IPS DF 6.9 (cell line): ENCODE measurements around the gene CD300C.

ENCODE experiments used
- DNase-seq: peaks from one replicate; pipeline ENCODE4 v3.0.0-alpha.2; 2013; ENCODE audit warnings: low read depth, low spot score
- H3K27ac ChIP-seq: one replicate; pipeline ENCODE4 v1.5.1; 2013; ENCODE audit warnings: low read length, control low read depth
- H3K27me3 ChIP-seq: 2 replicates; pipeline ENCODE4 v1.6.1; 2013; ENCODE audit warnings: mild to moderate bottlenecking, low read length; ENCODE audit not compliant: control insufficient read depth, insufficient read depth
- H3K36me3 ChIP-seq: 2 replicates; pipeline ENCODE4 v1.6.1; 2013; ENCODE audit warnings: low read length; ENCODE audit not compliant: control insufficient read depth, insufficient read depth
- H3K4me1 ChIP-seq: 2 replicates; pipeline ENCODE4 v1.6.1; 2013; ENCODE audit warnings: low read length; ENCODE audit not compliant: control insufficient read depth, insufficient read depth
- H3K4me3 ChIP-seq: 2 replicates; pipeline ENCODE4 v1.5.1; 2013; ENCODE audit warnings: mild to moderate bottlenecking, low read length
- H3K9me3 ChIP-seq: 2 replicates; pipeline ENCODE4 v1.6.1; 2013; ENCODE audit warnings: low read length, inconsistent platforms; ENCODE audit not compliant: control insufficient read depth, insufficient read depth
- WGBS: extraction: QIAGEN DNeasy Blood & Tissue Kit; methylation state at CpG from one replicate; pipeline ENCODE4 v1.1.7; 2013; ENCODE audit warnings: mixed read lengths, missing lambda C conversion rate; ENCODE audit not compliant: insufficient read length, insufficient coverage; 5-methylcytosine and 5-hydroxymethylcytosine counted together

The CD300C gene

DNA sequence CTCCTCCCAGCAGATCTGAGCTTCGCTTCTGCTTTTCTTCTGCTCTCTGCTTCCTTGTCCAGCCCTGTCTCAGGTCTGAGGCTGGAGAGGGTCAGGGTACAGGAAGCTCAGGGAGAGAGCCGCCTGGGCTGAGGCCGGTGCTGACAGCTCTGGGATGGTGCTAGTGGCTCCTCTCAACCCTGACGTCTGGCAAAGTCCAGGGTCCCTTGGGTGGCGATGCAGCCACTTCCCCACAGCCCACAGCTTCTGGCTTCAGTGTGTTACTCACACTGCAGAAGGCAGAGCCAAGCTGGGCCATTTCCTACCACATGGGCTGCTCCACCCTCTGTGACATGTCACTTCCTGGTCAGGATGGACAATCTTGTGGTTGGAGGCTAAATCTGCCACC is at the start of gene CD300C:
Gene CD300C, minus strand, starts transcription at position 273 of the 388 bp plus-strand sequence. CDS start 333 bp downstream, outside the sequence.
- H3K4me3 ChIP-seq: no peak within 1 kb of the TSS
- H3K27me3 ChIP-seq: no peaks in the 10 kb centered on the region
- no peaks in the 10 kb centered on the region for H3K9me3 ChIP-seq
- H3K36me3 ChIP-seq: no peaks in the 10 kb centered on the region
- no CpG with 5 or more reads among the region's 5 CpGs for WGBS
- no peaks in the 10 kb centered on the region for H3K4me1 ChIP-seq
- DNase-seq: no peak
- no peak within 1 kb of the TSS for H3K27ac ChIP-seq

DNA sequence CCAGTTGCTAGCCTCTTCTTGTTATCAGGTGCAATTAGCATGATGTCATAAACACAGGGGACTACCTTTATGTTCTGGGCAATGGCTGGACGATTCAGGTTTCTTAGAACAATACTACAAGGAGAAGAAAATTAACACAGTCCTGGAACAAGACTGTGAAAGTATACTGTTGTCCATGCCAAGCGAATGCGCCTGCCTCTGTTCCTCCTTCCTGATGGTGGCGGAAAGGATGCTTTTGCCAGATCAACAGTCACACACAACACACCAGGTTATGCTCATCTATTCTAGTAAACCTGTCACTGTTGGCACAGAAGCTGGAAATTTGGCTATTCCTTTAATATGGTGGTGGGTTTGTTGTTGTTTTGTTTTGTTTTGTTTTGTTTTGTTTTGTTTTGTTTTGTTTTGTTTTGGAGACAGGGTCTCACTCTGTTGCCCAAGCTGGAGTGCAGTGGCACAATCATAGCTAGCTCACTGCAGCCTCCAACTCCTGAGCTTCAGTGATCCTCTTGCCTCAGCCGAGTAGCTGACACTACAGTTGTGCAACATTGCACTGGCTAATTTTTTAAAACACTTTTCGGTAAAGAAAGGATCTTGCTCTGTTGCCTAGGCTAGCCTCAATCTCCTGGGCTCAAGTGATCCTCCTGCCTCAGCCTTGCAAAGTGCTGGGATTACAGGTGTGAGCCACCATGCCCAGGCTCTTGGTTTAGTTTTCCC is 49.3 kb upstream of the CD300C start:
- WGBS: no CpG with 5 or more reads among the region's 6 CpGs
- H3K4me3 ChIP-seq: no peak overlapping the region
- no peaks in the 10 kb centered on the region for H3K4me1 ChIP-seq
- DNase-seq: no peak
- no peaks in the 10 kb centered on the region for H3K9me3 ChIP-seq
- no peak overlapping the region for H3K27ac ChIP-seq
- H3K36me3 ChIP-seq: no peaks in the 10 kb centered on the region
- H3K27me3 ChIP-seq: no peaks in the 10 kb centered on the region

DNA sequence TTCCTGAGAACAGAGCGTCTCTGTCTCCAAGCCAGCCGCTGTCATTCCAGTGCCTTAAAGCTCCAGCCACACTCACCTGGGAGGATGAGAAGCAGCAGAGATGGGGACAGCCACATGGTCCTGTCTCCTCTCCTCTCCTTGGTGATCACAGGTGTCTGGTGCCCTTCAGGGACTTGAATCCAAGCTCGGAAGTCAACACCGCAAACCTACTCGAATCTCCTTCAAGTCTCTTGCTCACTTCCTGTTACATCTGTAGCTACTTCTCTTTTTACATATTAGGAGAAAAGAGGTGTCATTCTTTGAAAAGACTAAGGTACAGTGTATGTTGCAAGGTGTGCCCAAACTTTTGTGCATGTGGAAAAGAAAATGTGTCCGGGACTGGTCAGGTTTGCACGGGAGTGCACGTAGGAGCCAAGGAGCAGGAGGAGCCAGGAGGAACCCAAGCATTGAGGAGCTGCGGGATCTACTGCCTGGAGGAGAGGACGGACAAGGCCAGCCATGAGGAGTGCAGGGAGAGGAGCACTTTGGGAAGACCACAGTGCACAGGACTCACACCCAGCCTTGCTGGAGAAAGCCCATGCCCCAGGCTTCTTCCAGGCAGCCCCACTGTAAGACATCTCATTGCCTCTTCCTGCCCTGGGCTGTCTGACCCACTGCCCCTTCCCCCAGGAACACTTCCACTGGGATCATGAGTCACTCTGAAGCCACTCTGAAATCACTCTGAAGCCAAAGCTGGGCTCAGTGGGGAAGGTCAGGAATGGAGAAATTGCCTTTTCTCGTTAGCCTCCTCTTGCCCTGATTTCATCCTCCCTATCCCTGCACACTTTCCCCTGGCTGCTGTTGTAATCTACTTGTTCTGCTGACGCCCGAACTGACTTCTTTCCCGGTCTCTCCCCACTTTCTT is 46.4 kb upstream of the CD300C start, which contains the start of gene CD300LD:
Gene CD300LD, minus strand, starts transcription at position 197 of the 904 bp plus-strand sequence. Its CDS starts 81 bp downstream, at position 116.
- no peaks in the 10 kb centered on the region for H3K36me3 ChIP-seq
- H3K4me3 ChIP-seq: no peak within 1 kb of the TSS
- DNase-seq: no peak
- WGBS: no CpG with 5 or more reads among the region's 14 CpGs
- no peaks in the 10 kb centered on the region for H3K27me3 ChIP-seq
- H3K27ac ChIP-seq: no peak within 1 kb of the TSS
- no peaks in the 10 kb centered on the region for H3K4me1 ChIP-seq
- no peaks in the 10 kb centered on the region for H3K9me3 ChIP-seq

DNA sequence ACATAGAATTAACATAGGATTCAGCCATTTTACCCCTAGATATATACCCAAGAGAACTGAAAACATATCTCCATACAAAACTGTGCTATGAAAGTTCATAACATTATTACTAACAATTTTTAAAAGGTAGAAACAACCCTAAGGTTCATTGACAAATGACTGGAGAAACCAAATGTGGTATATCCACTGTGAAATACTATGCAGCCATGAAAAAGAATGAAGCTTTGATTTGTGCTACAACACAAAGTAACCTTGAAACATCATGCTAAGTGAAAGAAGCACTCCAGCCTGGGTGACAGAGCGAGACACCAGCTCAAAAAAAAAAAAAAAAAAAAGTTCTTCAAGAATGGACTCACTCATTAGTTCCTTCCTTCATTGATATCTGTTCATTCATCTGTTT is 45.6 kb upstream of the CD300C start:
- DNase-seq: no peak
- Histone ChIP-seq H3K27ac (no peak overlapping the region), H3K36me3 (no peaks in the 10 kb centered on the region), H3K9me3 (no peaks in the 10 kb centered on the region), H3K4me1 (no peaks in the 10 kb centered on the region), H3K27me3 (no peaks in the 10 kb centered on the region), H3K4me3 (no peak overlapping the region)
- no CpG with 5 or more reads among the region's 1 CpG for WGBS

DNA sequence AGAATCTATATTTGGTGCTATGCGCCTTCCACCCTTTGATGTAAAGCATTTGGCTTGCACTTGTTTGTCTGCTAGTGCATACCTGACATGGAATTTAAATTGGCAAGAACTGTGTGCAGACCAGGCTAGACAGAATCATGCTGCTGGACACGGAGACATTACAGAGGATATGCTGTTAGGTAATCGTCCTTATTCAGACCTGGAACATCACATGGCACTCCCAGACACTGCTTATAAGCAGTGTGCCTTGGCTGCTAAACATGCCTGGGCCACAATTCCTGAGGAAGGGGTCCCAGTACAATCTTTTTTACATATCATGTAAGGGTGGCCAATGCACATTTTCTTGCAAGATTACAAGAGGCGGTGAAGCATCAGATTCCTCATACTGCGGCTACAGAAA is 39.8 kb upstream of the CD300C start:
- no peak overlapping the region for H3K4me3 ChIP-seq
- no peaks in the 10 kb centered on the region for H3K27me3 ChIP-seq
- no CpG with 5 or more reads among the region's 5 CpGs for WGBS

DNA sequence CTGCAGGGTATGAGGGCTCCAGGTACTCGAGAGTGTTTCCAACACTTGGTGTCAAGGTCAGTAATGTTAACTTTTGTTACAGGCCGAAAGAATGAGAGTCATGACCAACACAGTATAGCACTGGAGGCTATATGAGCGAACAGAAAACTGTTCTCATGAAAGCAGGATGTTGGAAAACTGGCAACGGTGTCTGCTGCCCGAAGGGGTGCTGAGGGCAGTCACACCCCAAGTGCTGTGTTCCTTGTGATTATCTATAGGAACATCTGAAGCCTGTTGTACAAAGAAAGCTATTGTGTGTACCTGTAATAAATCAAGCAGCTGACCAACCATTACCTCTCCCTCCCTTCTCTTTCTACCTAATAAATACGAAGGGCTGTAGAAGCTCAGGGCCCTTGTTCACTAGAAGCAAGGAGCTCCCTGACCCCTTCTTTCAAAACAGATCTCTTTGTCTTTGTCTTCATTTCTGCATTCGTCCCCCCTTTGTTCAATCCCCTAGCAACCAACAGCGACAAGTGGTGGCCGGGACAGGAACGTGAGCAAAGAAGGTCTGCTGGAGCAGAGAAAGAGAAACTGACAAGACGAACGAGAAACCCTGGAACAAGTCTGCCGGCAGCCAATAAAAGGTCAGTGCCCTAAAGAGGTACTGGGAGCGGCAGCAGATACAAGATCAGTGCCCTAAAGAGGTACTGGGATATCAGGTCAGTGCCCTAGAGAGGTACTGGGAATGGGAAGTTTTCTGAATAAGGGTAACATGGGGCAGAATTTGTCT is 38.6 kb upstream of the CD300C start:
- Histone ChIP-seq H3K27ac (no peak overlapping the region), H3K9me3 (no peaks in the 10 kb centered on the region), H3K27me3 (no peaks in the 10 kb centered on the region), H3K4me1 (no peaks in the 10 kb centered on the region), H3K4me3 (no peak overlapping the region), H3K36me3 (no peaks in the 10 kb centered on the region)
- WGBS: no CpG with 5 or more reads among the region's 14 CpGs
- no peak for DNase-seq

More for the DNA sequence above, 39.8 kb upstream of the CD300C start:
- Histone ChIP-seq H3K9me3 (no peaks in the 10 kb centered on the region), H3K27ac (no peak overlapping the region), H3K4me1 (no peaks in the 10 kb centered on the region), H3K36me3 (no peaks in the 10 kb centered on the region)
- no peak for DNase-seq

DNA sequence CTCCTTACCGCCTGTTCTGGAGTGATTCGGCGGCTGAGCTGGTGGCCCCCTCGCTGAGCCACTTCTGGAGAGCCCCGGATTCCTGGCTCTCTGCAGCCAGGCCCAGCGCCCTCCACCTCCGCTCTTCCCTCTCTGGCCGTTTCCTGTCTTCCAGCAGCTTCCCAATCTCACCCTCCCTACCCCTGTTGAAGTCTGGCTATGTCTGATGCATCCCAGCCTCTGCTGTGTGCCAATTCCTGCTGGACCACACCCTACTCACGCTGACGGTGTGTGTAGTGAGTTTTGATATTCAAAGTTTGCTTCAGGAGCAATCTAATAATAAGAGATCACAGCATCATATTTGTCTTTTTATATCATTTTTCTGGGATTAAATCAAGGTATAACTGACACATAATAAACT is 36.7 kb upstream of the CD300C start:
- no CpG with 5 or more reads among the region's 10 CpGs for WGBS
- no peaks in the 10 kb centered on the region for H3K4me1 ChIP-seq
- H3K36me3 ChIP-seq: no peaks in the 10 kb centered on the region
- no peak overlapping the region for H3K4me3 ChIP-seq
- H3K9me3 ChIP-seq: no peaks in the 10 kb centered on the region
- DNase-seq: no peak
- H3K27me3 ChIP-seq: no peaks in the 10 kb centered on the region
- H3K27ac ChIP-seq: no peak overlapping the region

DNA sequence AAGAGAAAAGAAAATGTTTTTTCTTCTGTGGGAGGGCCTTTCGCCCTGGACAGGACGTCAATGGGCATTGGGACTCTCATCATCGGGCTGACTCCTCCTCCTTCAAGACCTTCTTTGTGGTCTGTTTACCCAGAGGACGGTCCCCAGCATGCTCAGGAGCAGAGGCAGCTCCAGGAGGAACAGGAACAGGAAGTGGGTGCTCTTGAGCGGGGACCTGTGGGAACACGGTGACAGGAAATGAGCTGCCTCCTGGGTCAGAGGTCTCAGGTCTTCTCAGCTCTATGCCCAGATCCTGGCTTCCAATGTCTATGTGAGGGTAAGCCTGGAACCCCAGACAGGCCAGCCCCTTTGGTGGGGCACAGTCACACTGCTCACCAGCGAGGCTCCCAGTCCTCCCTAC is 34.0 kb upstream of the CD300C start:
- Histone ChIP-seq H3K4me1 (no peaks in the 10 kb centered on the region), H3K27ac (no peak overlapping the region), H3K27me3 (no peaks in the 10 kb centered on the region), H3K9me3 (no peaks in the 10 kb centered on the region), H3K36me3 (no peaks in the 10 kb centered on the region), H3K4me3 (no peak overlapping the region)
- no peak for DNase-seq
- no CpG with 5 or more reads among the region's 7 CpGs for WGBS

DNA sequence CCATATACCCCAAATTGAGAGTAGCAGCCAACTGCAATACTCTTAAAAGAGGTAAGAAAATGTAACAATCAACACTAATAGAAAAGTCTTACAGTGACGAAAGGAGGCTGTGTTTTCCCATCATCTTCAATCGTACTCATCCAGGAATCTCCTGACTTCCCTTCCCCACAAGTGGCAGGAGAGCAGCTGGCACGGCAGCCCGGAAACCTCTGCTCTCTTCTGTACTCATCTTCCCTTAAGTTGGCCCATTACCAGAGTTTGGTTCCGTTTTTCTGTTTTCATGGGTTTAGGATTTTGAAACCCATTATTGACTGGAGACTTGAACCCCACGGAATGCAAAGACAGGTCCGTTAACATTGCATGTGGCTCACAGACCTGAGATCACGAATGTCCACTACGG is 33.1 kb upstream of the CD300C start:
- no peak for DNase-seq
- Histone ChIP-seq H3K27me3 (no peaks in the 10 kb centered on the region), H3K9me3 (no peaks in the 10 kb centered on the region), H3K4me3 (no peak overlapping the region), H3K4me1 (no peaks in the 10 kb centered on the region), H3K27ac (no peak overlapping the region), H3K36me3 (no peaks in the 10 kb centered on the region)
- WGBS: no CpG with 5 or more reads among the region's 9 CpGs

DNA sequence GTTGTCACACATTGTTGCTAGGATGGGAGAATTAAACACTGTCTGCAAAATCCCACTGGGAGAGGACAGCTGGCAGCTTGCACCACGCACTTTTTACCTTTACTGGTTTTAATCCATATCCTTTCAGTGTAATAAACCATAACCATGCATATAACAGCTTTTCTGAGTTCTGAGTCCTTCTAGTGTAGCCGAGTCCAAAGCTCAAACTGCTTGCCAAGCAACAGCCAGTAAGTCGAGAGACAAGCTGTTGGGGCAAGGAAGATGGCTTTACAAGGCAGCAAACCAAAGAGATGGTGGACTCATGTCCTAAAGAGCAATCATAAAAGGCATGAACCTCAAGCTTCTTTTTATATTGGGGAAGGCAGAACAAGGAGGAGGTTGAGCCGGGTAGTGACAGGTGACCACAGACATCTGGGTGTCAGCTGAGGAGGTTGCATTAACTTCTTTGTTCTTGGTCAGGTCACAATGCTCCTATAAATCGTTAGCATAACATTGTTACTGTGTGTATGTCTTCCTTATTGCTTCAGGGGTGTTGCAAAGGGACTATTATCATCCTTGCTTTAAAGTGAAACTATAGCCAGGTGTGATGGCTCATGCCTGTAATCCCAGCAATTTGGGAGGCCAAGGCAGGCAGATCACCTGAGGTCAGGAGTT is 28.7 kb upstream of the CD300C start:
- Histone ChIP-seq H3K4me3 (no peak overlapping the region), H3K36me3 (no peaks in the 10 kb centered on the region), H3K4me1 (no peaks in the 10 kb centered on the region), H3K27me3 (no peaks in the 10 kb centered on the region), H3K27ac (no peak overlapping the region), H3K9me3 (no peaks in the 10 kb centered on the region)
- DNase-seq: no peak
- WGBS: no CpG with 5 or more reads among the region's 5 CpGs
